Fibroblast of the aortic adventitia (primary cell): Measurements from ENCODE around the gene CDH22. TPM values are rescaled to one million over a fixed set of nuclear protein-coding genes. Genes with fewer than 3 reads are reported as not detected.

Experiments
- DNase-seq: peaks from one replicate; pipeline ENCODE4 v3.0.0-alpha.2; 2010; ENCODE audit warnings: low read depth
- H3K4me3 ChIP-seq: 2 replicates; pipeline ENCODE4 v1.5.1; 2011; ENCODE audit warnings: low read depth, mild to moderate bottlenecking, control low read depth, low read length, moderate library complexity
- CTCF ChIP-seq: IDR thresholded peaks from 2 replicates; pipeline ENCODE4 v1.5.1; 2011; ENCODE audit warnings: mild to moderate bottlenecking, low read length, control low read depth, inconsistent platforms; ENCODE audit not compliant: insufficient read depth
- total RNA-seq: library from RNA; depleted of rRNA; stranded (reverse); fragments of >200 nt; gene quantifications from 2 replicates; pipeline ENCODE4 v1.2.3, GENCODE V29; 2012; ENCODE audit warnings: low replicate concordance

The CDH22 gene
- total RNA-seq, 1 donor = not detected

- no peak for DNase-seq
These were observed 122.1 kb downstream of the CDH22 start for GRCh38 chr20:46186210-46186609.

DNA sequence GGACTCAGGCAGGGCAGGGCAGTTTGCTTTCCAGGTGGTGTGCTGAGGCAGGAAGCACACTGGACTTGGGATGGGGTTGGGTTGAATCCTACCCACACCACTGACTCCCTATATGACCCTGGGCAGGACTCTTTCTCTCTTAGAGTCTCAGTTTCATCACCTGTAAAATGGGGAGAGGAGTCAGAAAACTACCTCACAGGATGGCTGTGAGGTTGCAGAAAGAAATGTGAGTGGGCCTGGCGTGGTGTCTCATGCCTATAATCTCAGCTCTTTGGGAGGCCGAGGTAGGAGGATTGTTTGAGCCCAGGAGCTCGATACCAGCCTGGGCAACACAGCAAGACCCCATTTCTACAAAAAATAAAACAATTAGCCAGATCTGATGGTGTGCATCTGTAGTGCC is 122.9 kb downstream of the CDH22 start:
- no peak for DNase-seq

More at GRCh38 chr20:46186210-46186609, 122.1 kb downstream of the CDH22 start:
- H3K4me3 ChIP-seq = no peak overlapping the region
- no peak for TF ChIP-seq CTCF

DNA sequence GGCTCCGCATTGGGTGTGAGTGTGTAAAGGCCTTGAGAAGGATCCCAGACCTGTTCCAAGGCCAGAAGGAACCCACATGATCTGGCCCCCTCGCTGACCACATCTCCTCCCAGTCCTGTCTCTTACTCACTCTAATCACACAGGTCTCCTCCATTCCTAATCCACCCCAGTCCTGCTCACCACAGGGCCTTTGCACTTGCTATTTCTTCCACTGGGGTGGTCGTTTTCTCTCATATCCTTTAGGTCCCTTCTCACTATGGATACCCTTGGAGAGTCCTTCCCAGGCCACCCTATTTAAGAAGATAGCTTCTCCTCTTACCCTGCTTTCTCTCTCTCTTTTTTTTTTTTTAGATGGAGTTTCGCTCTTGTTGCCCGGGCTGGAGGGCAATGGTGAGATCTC is 124.5 kb downstream of the CDH22 start:
- DNase-seq = no peak
- H3K4me3 ChIP-seq = no peak overlapping the region
- TF ChIP-seq CTCF = no peak

More for the DNA sequence above, 122.9 kb downstream of the CDH22 start:
- H3K4me3 ChIP-seq = no peak overlapping the region
- TF ChIP-seq CTCF = no peak

DNA sequence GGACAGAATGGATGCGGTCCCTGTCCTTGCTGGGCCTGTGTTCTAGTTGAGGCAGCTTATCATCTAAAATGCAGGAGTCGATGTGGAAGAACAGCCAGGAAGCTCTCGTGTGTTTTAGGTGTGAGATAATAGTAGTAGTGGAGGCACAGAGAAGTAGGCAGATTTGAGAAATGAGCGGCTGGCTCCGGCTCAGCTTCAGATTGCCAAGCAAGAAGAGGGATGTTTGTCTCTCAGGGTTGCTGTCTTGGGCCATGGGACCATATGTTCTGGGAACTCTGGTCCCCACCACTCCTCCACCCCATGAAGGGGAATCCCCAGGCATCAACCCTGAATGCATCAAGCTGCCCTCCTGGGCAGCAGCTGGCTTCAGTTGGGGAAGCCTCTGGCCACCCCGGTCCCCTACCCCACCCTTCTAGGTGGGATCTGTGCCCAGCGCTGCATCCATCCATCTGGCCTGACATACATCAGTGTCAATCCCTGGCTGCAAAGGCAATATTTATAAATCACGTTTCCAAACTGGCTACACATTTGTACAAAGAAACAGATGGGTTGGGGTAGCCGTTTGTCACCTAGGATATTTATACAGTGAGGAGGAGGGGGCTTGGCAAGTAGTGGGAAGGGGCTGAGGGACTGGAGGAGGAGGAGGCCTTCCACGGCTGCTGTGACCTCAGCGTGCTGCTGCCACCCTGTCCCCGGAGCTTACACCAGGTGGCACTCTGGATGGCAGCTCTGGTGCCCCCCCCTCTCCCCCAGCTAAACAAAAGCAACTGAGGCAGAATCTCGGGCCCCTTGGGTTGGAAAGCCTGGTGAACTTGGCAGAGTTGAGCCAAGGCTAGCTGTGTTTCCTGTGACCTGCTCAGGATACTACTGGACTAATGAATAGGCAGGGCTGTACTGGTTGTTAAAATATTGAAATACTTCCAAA is 125.8 kb downstream of the CDH22 start:
- TF ChIP-seq CTCF = no peak
- H3K4me3 ChIP-seq = no peak overlapping the region
- DNase-seq = no peak

- TF ChIP-seq CTCF = no peak
- H3K4me3 ChIP-seq = no peak overlapping the region
- no peak for DNase-seq
These were observed 128.4 kb downstream of the CDH22 start for GRCh38 chr20:46179862-46180261.

DNA sequence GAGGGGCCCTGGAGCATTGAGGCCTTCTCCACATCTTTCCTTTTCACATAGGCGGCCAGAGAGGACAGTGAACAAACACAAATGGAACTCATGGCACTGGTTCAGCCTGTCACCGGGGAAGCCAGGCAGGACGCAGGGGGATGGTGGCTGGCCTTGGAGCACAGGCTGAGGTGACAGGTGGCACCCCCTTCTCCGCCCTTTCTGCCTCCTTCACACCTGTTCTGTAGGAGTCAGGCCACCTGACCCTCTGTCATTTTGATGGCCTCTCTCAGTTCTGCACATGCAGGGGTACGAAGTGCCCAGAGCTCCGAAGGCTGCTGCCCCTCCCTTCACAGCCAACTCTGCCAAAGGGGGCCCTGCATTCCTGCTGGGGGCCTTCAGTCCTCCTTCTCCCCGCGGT is 129.4 kb downstream of the CDH22 start:
- H3K4me3 ChIP-seq = no peak overlapping the region
- no peak for TF ChIP-seq CTCF
- DNase-seq = no peak
